NB4 (cell line): ENCODE data around the gene CIPC.

ENCODE experiments used
- MYC ChIP-seq: IDR thresholded peaks from 2 replicates; pipeline ENCODE4 v1.6.1; 2011; ENCODE audit warnings: low read depth, low read length
- POLR2A ChIP-seq: IDR thresholded peaks from 2 replicates; pipeline ENCODE4 v1.6.1; 2011; ENCODE audit warnings: mild to moderate bottlenecking; ENCODE audit not compliant: insufficient read length; ENCODE audit errors: extremely low read depth
- TF ChIP-seq, protein P1 (sequence below): IDR thresholded peaks from one replicate; pipeline ENCODE4 v1.5.1; 2012; ENCODE audit warnings: low read depth, low read length
- TF ChIP-seq, protein P2 (sequence below): IDR thresholded peaks from 2 replicates; pipeline ENCODE4 v1.6.1; 2011; ENCODE audit warnings: low read depth, low read length

DNA sequence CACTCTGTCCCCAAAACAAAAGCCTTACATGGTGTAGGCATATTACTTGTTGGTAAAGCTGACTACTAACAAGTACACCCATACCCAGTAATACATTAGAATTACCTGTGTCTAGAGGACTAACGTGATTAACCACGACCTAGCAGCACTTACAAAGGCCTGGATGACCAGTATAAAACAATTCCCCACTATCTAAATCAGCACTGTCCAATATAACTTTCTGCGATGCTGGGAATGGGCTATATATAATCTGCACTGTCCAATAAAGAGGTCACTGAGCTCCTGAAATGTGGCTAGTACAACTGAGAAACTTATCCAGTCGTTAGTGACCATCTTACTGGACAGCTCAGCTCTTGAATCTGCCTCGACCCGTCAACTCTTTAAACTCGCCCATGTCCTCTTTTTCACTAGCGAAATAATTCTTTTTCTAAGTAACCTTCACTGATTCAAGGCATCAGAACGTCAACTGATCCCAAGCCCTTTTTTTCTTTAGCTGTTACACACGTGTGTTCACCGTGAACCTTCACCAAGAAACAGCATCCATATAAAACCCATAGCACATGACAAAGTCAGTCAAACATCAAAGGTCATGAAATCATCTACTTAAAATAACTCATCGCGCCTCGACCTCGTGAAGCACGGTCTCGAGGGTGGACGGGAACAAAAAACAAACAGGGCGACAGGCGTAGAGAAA is 905 bp upstream of the CIPC start:
- TF ChIP-seq, protein P1, sequence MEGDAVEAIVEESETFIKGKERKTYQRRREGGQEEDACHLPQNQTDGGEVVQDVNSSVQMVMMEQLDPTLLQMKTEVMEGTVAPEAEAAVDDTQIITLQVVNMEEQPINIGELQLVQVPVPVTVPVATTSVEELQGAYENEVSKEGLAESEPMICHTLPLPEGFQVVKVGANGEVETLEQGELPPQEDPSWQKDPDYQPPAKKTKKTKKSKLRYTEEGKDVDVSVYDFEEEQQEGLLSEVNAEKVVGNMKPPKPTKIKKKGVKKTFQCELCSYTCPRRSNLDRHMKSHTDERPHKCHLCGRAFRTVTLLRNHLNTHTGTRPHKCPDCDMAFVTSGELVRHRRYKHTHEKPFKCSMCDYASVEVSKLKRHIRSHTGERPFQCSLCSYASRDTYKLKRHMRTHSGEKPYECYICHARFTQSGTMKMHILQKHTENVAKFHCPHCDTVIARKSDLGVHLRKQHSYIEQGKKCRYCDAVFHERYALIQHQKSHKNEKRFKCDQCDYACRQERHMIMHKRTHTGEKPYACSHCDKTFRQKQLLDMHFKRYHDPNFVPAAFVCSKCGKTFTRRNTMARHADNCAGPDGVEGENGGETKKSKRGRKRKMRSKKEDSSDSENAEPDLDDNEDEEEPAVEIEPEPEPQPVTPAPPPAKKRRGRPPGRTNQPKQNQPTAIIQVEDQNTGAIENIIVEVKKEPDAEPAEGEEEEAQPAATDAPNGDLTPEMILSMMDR = no peak
- TF ChIP-seq, protein P2, sequence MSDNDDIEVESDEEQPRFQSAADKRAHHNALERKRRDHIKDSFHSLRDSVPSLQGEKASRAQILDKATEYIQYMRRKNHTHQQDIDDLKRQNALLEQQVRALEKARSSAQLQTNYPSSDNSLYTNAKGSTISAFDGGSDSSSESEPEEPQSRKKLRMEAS = no peak
- no peak for TF ChIP-seq POLR2A
- no peak for TF ChIP-seq MYC
